SK-N-MC (cell line): ENCODE results near the gene MBNL2.

Experiments
- EZH2 ChIP-seq: fragments of 200-600 bp; sonication (generic); IDR thresholded peaks from one replicate; pipeline ENCODE4 v1.6.1; 2017; ENCODE audit warnings: antibody characterized with exemption
- FOXP2 ChIP-seq: optimal IDR thresholded peaks from 2 replicates; pipeline ENCODE3; 2011; ENCODE audit warnings: mild to moderate bottlenecking, moderate library complexity; ENCODE audit not compliant: insufficient read depth; ENCODE audit errors: extremely low read length, control extremely low read depth
- POLR2AphosphoS5 ChIP-seq: IDR thresholded peaks from 2 replicates; pipeline ENCODE4 v1.6.1; 2012; ENCODE audit warnings: mild to moderate bottlenecking, low read depth, low read length, borderline replicate concordance

GRCh38 chr13:97395447-97396136, 173.5 kb downstream of the MBNL2 start:
- TF ChIP-seq POLR2AphosphoS5 (no peak), EZH2 (no peak), FOXP2 (no peak)
